Measurements from ENCODE around the gene NKAIN2. TPM values are rescaled to one million over a fixed set of nuclear protein-coding genes. Genes with fewer than 3 reads are reported as not detected.

Gene NKAIN2
- total and polyA plus RNA-seq, 4 donors = 16.3 to 67.0 (median 49.9) TPM

GRCh38 chr6:123859291-123859690 lies 55.6 kb downstream of the NKAIN2 start:
- no CpG with 5 or more reads among the region's 1 CpG for WGBS (ENCODE audit: insufficient coverage)
- Histone ChIP-seq H3K27ac (ENCODE audit: low read depth, low read length) (no peak overlapping the region), H3K36me3 (ENCODE audit: control insufficient read depth, insufficient read depth, low read length) (no peaks in the 10 kb centered on the region), H3K4me3 (ENCODE audit: low read depth, low read length) (no peak overlapping the region), H3K4me1 (ENCODE audit: control insufficient read depth, insufficient read depth, low read length) (no peaks in the 10 kb centered on the region), H3K9me3 (ENCODE audit: control insufficient read depth, insufficient read depth, low read length) (no peaks in the 10 kb centered on the region), H3K27me3 (ENCODE audit: control insufficient read depth, insufficient read depth, low read length) (no peaks in the 10 kb centered on the region)
- DNase-seq (ENCODE audit: low read depth in 4 of 6, low spot score in 6 of 6) = peak in 1 of 6 donors; percentile 51

GRCh38 chr6:123869334-123869733 lies 65.7 kb downstream of the NKAIN2 start:
- 83% methylated on average over 1 of the region's 2 CpGs for WGBS (ENCODE audit: insufficient coverage)
- no peaks in the 10 kb centered on the region for H3K36me3 ChIP-seq (ENCODE audit: control insufficient read depth, insufficient read depth, low read length)
- peak in 1 of 6 donors; percentile 60 for DNase-seq (ENCODE audit: low read depth in 4 of 6, low spot score in 6 of 6)
- no peak overlapping the region for H3K27ac ChIP-seq (ENCODE audit: low read depth, low read length)
- no peaks in the 10 kb centered on the region for H3K4me1 ChIP-seq (ENCODE audit: control insufficient read depth, insufficient read depth, low read length)
- H3K27me3 ChIP-seq (ENCODE audit: control insufficient read depth, insufficient read depth, low read length) = no peaks in the 10 kb centered on the region
- no peaks in the 10 kb centered on the region for H3K9me3 ChIP-seq (ENCODE audit: control insufficient read depth, insufficient read depth, low read length)
- no peak overlapping the region for H3K4me3 ChIP-seq (ENCODE audit: low read depth, low read length)

GRCh38 chr6:123873974-123874373 lies 70.3 kb downstream of the NKAIN2 start:
- Histone ChIP-seq H3K27me3 (ENCODE audit: control insufficient read depth, insufficient read depth, low read length) (no peaks in the 10 kb centered on the region), H3K27ac (ENCODE audit: low read depth, low read length) (no peak overlapping the region), H3K4me1 (ENCODE audit: control insufficient read depth, insufficient read depth, low read length) (no peaks in the 10 kb centered on the region), H3K36me3 (ENCODE audit: control insufficient read depth, insufficient read depth, low read length) (no peaks in the 10 kb centered on the region), H3K9me3 (ENCODE audit: control insufficient read depth, insufficient read depth, low read length) (no peaks in the 10 kb centered on the region), H3K4me3 (ENCODE audit: low read depth, low read length) (no peak overlapping the region)
- no peak for DNase-seq (ENCODE audit: low read depth in 4 of 6, low spot score in 6 of 6)
- no CpG with 5 or more reads among the region's 1 CpG for WGBS (ENCODE audit: insufficient coverage)

- no peaks in the 10 kb centered on the region for H3K27me3 ChIP-seq (ENCODE audit: control insufficient read depth, insufficient read depth, low read length)
- no peak overlapping the region for H3K27ac ChIP-seq (ENCODE audit: low read depth, low read length)
- DNase-seq (ENCODE audit: low read depth in 4 of 6, low spot score in 6 of 6) = no peak
- H3K4me3 ChIP-seq (ENCODE audit: low read depth, low read length) = no peak overlapping the region
- H3K36me3 ChIP-seq (ENCODE audit: control insufficient read depth, insufficient read depth, low read length) = no peaks in the 10 kb centered on the region
- H3K4me1 ChIP-seq (ENCODE audit: control insufficient read depth, insufficient read depth, low read length) = no peaks in the 10 kb centered on the region
- WGBS (ENCODE audit: insufficient coverage) = no CpG with 5 or more reads among the region's 1 CpG
- H3K9me3 ChIP-seq (ENCODE audit: control insufficient read depth, insufficient read depth, low read length) = no peaks in the 10 kb centered on the region
Measured at GRCh38 chr6:123875784-123876183, 72.1 kb downstream of the NKAIN2 start.

GRCh38 chr6:123879749-123880148 lies 76.1 kb downstream of the NKAIN2 start:
- H3K4me3 ChIP-seq (ENCODE audit: low read depth, low read length) = no peak overlapping the region
- 95% methylated on average over 2 of the region's 2 CpGs for WGBS (ENCODE audit: insufficient coverage)

GRCh38 chr6:123888771-123889513 lies 85.3 kb downstream of the NKAIN2 start:
- 74% methylated on average over 4 of the region's 5 CpGs for WGBS (ENCODE audit: insufficient coverage)
- Histone ChIP-seq H3K27ac (ENCODE audit: low read depth, low read length) (no peak overlapping the region), H3K4me1 (ENCODE audit: control insufficient read depth, insufficient read depth, low read length) (no peaks in the 10 kb centered on the region), H3K4me3 (ENCODE audit: low read depth, low read length) (no peak overlapping the region), H3K36me3 (ENCODE audit: control insufficient read depth, insufficient read depth, low read length) (no peaks in the 10 kb centered on the region), H3K9me3 (ENCODE audit: control insufficient read depth, insufficient read depth, low read length) (no peaks in the 10 kb centered on the region), H3K27me3 (ENCODE audit: control insufficient read depth, insufficient read depth, low read length) (no peaks in the 10 kb centered on the region)
- peak in 2 of 6 donors; percentile 54 to 73 for DNase-seq (ENCODE audit: low read depth in 4 of 6, low spot score in 6 of 6)

More at GRCh38 chr6:123879749-123880148, 76.1 kb downstream of the NKAIN2 start:
- no peaks in the 10 kb centered on the region for H3K27me3 ChIP-seq (ENCODE audit: control insufficient read depth, insufficient read depth, low read length)
- H3K9me3 ChIP-seq (ENCODE audit: control insufficient read depth, insufficient read depth, low read length) = no peaks in the 10 kb centered on the region
- H3K27ac ChIP-seq (ENCODE audit: low read depth, low read length) = no peak overlapping the region
- DNase-seq (ENCODE audit: low read depth in 4 of 6, low spot score in 6 of 6) = no peak
- no peaks in the 10 kb centered on the region for H3K36me3 ChIP-seq (ENCODE audit: control insufficient read depth, insufficient read depth, low read length)
- H3K4me1 ChIP-seq (ENCODE audit: control insufficient read depth, insufficient read depth, low read length) = no peaks in the 10 kb centered on the region

GRCh38 chr6:123895346-123895745 lies 91.7 kb downstream of the NKAIN2 start:
- Histone ChIP-seq H3K27me3 (ENCODE audit: control insufficient read depth, insufficient read depth, low read length) (no peaks in the 10 kb centered on the region), H3K4me1 (ENCODE audit: control insufficient read depth, insufficient read depth, low read length) (no peaks in the 10 kb centered on the region), H3K4me3 (ENCODE audit: low read depth, low read length) (no peak overlapping the region), H3K27ac (ENCODE audit: low read depth, low read length) (no peak overlapping the region), H3K36me3 (ENCODE audit: control insufficient read depth, insufficient read depth, low read length) (no peaks in the 10 kb centered on the region), H3K9me3 (ENCODE audit: control insufficient read depth, insufficient read depth, low read length) (no peaks in the 10 kb centered on the region)
- WGBS (ENCODE audit: insufficient coverage) = 60% methylated on average over 1 of the region's 1 CpG
- DNase-seq (ENCODE audit: low read depth in 4 of 6, low spot score in 6 of 6) = no peak

GRCh38 chr6:123895806-123896205 lies 92.1 kb downstream of the NKAIN2 start:
- Histone ChIP-seq H3K27me3 (ENCODE audit: control insufficient read depth, insufficient read depth, low read length) (no peaks in the 10 kb centered on the region), H3K4me3 (ENCODE audit: low read depth, low read length) (no peak overlapping the region), H3K4me1 (ENCODE audit: control insufficient read depth, insufficient read depth, low read length) (no peaks in the 10 kb centered on the region), H3K27ac (ENCODE audit: low read depth, low read length) (no peak overlapping the region), H3K36me3 (ENCODE audit: control insufficient read depth, insufficient read depth, low read length) (no peaks in the 10 kb centered on the region), H3K9me3 (ENCODE audit: control insufficient read depth, insufficient read depth, low read length) (no peaks in the 10 kb centered on the region)
- no CpG with 5 or more reads among the region's 6 CpGs for WGBS (ENCODE audit: insufficient coverage)
- peak in 1 of 6 donors; percentile 70 for DNase-seq (ENCODE audit: low read depth in 4 of 6, low spot score in 6 of 6)

GRCh38 chr6:123896869-123897268 lies 93.2 kb downstream of the NKAIN2 start:
- Histone ChIP-seq H3K27me3 (ENCODE audit: control insufficient read depth, insufficient read depth, low read length) (no peaks in the 10 kb centered on the region), H3K4me3 (ENCODE audit: low read depth, low read length) (no peak overlapping the region), H3K27ac (ENCODE audit: low read depth, low read length) (no peak overlapping the region), H3K9me3 (ENCODE audit: control insufficient read depth, insufficient read depth, low read length) (no peaks in the 10 kb centered on the region), H3K36me3 (ENCODE audit: control insufficient read depth, insufficient read depth, low read length) (no peaks in the 10 kb centered on the region), H3K4me1 (ENCODE audit: control insufficient read depth, insufficient read depth, low read length) (no peaks in the 10 kb centered on the region)
- no peak for DNase-seq (ENCODE audit: low read depth in 4 of 6, low spot score in 6 of 6)

- WGBS (ENCODE audit: insufficient coverage) = 100% methylated on average over 1 of the region's 2 CpGs
- Histone ChIP-seq H3K27ac (ENCODE audit: low read depth, low read length) (no peak overlapping the region), H3K4me3 (ENCODE audit: low read depth, low read length) (no peak overlapping the region), H3K4me1 (ENCODE audit: control insufficient read depth, insufficient read depth, low read length) (no peaks in the 10 kb centered on the region), H3K9me3 (ENCODE audit: control insufficient read depth, insufficient read depth, low read length) (no peaks in the 10 kb centered on the region), H3K27me3 (ENCODE audit: control insufficient read depth, insufficient read depth, low read length) (no peaks in the 10 kb centered on the region), H3K36me3 (ENCODE audit: control insufficient read depth, insufficient read depth, low read length) (no peaks in the 10 kb centered on the region)
- no peak for DNase-seq (ENCODE audit: low read depth in 4 of 6, low spot score in 6 of 6)
Measured at GRCh38 chr6:123897965-123898364, 94.3 kb downstream of the NKAIN2 start.

Measured in spinal cord (tissue), 10 donors.